ENCODE data around the gene G6PC3.
"Not testable (repeated sequence)": the region's sequence is repeated elsewhere in the genome, so short reads cannot be mapped to it uniquely, and the experiment has no call there.

G6PC3 gene

DNA sequence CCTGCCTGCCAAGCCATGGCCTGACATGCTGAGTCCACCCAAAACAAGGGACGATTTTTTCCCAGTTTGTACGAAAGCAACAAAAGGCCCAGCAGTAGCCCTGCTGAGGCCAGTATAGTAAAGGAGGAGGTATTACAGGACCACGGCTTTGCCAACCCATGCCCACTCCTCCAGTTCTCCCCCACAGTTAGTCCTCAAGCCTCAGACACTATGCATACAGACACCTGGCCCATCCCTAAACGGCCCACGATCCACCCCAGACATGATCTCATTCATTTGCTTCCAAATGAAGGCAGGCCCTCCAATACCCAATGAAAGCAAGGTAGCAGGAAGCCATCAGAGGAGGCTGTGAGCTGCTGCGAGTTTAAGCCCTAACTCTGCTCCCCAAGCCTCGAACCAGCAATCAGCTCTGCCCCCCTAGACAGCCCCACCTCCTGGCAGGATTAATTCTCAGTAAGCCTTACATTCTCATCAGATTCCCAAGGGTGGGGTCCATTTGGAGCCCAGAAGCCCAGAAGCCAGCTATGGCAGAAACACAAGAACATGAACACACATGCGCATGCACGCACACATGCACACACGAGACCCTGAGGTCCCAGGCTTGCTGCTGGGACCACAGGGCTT, 48.0 kb downstream of the G6PC3 start:
- TF ChIP-seq, protein P1, sequence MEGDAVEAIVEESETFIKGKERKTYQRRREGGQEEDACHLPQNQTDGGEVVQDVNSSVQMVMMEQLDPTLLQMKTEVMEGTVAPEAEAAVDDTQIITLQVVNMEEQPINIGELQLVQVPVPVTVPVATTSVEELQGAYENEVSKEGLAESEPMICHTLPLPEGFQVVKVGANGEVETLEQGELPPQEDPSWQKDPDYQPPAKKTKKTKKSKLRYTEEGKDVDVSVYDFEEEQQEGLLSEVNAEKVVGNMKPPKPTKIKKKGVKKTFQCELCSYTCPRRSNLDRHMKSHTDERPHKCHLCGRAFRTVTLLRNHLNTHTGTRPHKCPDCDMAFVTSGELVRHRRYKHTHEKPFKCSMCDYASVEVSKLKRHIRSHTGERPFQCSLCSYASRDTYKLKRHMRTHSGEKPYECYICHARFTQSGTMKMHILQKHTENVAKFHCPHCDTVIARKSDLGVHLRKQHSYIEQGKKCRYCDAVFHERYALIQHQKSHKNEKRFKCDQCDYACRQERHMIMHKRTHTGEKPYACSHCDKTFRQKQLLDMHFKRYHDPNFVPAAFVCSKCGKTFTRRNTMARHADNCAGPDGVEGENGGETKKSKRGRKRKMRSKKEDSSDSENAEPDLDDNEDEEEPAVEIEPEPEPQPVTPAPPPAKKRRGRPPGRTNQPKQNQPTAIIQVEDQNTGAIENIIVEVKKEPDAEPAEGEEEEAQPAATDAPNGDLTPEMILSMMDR (IDR thresholded peaks at IDR 0.05; ENCODE audit: control insufficient read depth, insufficient read depth, low read depth, low read length, missing control alignments) = peak; percentile 17
- DNase-seq (ENCODE audit: low read depth) = no peak
- no peak overlapping the region for H3K4me3 ChIP-seq (ENCODE audit: control insufficient read depth, low read depth, low read length)

DNA sequence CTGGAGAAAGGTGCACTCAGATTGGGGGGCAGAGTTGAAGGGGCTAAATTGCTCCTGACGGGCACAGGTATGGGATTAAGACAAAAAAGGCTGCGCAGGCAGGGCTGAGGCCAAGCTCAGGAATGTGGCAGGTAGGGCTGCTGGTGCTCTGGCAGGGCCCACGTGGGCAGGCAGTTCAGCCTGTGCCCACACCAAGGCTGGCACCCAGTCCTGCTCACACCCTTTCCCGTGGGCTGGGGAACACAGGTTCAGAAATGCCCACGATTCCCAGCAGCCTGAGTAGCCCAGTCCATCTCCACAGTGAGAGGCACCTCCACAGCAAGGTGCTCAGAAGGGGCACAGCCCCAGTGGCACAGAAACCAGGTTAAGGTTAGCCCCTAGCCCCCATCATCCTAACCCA, 48.5 kb downstream of the G6PC3 start:
- TF ChIP-seq, protein P1 (IDR thresholded peaks at IDR 0.05; ENCODE audit: control insufficient read depth, insufficient read depth, low read depth, low read length, missing control alignments) = no peak
- DNase-seq (ENCODE audit: low read depth) = no peak

DNA sequence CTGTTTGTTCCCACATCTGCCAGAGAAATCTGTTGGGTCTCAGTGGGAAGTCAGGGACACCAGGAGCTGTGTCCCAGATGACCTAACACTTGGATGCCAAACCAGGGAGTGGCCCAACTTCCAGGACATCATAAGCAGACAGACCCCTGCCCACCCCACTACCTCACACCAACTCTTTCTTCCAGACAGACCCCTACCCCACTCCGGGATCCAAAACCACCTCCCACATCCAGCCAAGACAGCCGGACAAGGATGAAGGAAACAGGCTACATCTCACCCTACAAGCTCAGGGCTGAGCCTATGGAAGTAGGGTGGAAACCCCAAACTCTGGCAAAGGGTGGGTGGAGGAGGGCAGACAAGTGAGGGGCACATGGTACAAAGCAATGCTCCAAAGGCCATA, 49.3 kb downstream of the G6PC3 start:
- TF ChIP-seq, protein P1 (IDR thresholded peaks at IDR 0.05; ENCODE audit: control insufficient read depth, insufficient read depth, low read depth, low read length, missing control alignments) = no peak
- H3K4me3 ChIP-seq (ENCODE audit: control insufficient read depth, low read depth, low read length) = no peak overlapping the region
- no peak for DNase-seq (ENCODE audit: low read depth)

More for the DNA sequence above, 48.5 kb downstream of the G6PC3 start:
- no peak overlapping the region for H3K4me3 ChIP-seq (ENCODE audit: control insufficient read depth, low read depth, low read length)

DNA sequence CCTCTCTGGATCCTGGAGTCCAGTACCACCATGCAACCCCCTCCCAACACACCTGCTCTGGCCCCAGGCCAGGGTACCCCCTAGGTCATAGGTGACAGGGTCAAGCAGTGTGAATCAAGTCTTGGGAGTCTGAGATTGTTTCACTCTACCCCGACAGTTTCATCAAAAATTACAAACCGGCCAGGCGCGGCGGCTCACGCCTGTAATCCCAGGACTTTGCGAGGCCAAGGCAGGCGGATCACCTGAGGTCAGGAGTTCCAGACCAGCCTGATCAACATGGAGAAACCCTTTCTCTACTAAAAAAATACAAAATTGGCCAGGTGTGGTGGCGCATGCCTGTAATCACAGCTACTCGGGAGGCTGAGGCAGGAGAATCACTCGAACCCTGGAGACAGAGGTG, 49.7 kb downstream of the G6PC3 start:
- H3K4me3 ChIP-seq (ENCODE audit: control insufficient read depth, low read depth, low read length); DNase-seq (ENCODE audit: low read depth): not testable (repeated sequence)

DNA sequence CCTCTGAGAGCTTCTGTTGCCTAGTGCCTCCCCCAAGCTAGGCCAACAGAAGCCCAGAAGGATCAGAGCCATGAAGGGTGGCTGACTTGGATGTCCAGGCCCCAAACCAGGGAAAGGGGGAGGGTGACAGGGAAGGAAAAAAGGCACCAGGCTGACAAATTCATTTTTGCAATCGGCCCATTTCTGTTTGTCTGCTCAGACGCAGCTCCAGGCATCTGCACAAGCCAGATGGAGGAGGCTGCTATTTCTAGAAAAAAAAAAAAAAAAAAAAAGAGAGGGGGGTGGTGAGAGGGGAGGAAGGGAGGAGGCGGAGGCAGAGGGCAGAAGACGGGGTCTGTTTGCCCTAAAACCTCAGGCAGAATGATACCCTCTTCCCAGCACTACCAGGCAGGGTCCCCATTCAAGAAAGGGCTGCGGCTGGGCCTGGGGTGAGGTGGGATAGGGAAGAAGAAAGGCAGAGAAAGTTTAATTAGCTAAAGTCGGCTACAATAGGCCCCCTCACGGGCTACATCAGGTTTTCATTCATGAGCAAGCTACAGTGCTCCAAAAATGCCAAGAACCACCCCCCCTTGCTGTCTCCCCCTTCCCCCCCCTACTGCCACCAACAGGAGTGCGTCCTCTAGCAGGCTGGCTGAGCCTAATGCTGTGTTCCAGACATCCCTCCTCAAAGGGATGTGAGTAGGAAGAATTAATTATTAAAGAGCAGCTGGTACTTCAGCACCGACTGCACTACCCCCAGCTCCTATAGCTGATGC, 50.5 kb downstream of the G6PC3 start:
- H3K4me3 ChIP-seq (ENCODE audit: control insufficient read depth, low read depth, low read length) = no peak overlapping the region
- no peak for DNase-seq (ENCODE audit: low read depth)
- TF ChIP-seq, protein P1 (IDR thresholded peaks at IDR 0.05; ENCODE audit: control insufficient read depth, insufficient read depth, low read depth, low read length, missing control alignments) = no peak

DNA sequence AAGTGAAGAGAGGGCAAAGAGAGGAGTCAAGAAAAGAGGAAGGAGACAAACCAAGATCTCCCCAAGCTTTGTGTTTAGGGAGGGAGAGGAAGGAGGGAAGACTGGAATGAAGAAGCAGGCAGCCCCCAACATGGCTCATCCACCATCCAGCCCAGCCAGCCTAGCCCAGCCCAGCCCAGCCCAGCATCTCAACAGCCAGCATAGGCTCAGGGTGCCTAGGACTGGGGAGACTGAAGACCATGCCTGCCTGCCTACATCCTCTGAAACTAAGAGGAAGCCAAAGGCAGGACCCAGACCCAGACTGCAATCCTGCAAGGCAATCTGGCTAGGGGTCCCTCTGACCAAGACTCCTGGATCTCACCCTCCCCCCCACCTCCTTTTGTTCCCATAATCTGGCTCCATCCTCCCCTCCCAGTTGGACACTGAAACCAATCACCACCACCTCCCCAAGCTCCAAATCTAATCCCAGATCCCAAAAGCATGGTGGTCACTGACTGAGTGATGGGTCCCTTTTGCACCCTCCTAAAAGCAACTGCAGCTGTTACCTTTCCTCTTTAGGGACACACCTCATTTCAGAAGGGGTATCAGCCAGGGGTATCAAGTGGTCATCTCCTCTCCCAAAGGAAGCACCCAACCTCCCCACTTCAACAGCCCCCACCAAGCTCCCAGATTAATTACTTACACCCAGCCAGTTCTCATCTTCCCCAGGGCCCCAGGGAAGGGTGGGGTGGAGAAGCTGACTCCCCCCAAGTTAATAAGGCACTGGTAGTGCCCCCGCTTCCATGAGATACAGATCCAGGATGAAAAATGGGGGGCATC, 51.7 kb downstream of the G6PC3 start:
- DNase-seq (ENCODE audit: low read depth) = no peak
- TF ChIP-seq, protein P1 (IDR thresholded peaks at IDR 0.05; ENCODE audit: control insufficient read depth, insufficient read depth, low read depth, low read length, missing control alignments) = no peak
- peak overlapping the region; percentile 82 for H3K4me3 ChIP-seq (ENCODE audit: control insufficient read depth, low read depth, low read length)
